Retinal pigment epithelial cell (primary cell): ENCODE data around the gene SGPP2.
A peak's percentile ranks its signal among the peaks of the same experiment; 100 is the strongest.

Experiments
- DNase-seq: peaks from one replicate; pipeline ENCODE4 v3.0.0-alpha.2; 2010; ENCODE audit warnings: low read depth
- H3K4me3 ChIP-seq: 2 replicates; pipeline ENCODE4 v1.5.1; 2011; ENCODE audit warnings: mild to moderate bottlenecking, low read length, control low read depth, moderate library complexity
- TF ChIP-seq, protein P1 (sequence below): conservative IDR thresholded peaks from 2 replicates; pipeline ENCODE4 v1.5.1; 2011; ENCODE audit warnings: low read depth, low read length, control low read depth, inconsistent platforms

SGPP2 gene, protein sequence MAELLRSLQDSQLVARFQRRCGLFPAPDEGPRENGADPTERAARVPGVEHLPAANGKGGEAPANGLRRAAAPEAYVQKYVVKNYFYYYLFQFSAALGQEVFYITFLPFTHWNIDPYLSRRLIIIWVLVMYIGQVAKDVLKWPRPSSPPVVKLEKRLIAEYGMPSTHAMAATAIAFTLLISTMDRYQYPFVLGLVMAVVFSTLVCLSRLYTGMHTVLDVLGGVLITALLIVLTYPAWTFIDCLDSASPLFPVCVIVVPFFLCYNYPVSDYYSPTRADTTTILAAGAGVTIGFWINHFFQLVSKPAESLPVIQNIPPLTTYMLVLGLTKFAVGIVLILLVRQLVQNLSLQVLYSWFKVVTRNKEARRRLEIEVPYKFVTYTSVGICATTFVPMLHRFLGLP

GRCh38 chr2:222424276-222424728, at the start of gene SGPP2:
Gene SGPP2, plus strand, starts transcription at chr2:222424543. Its CDS starts 60 bp downstream, at chr2:222424603.
- peak within 1 kb of the TSS; percentile 35 for H3K4me3 ChIP-seq
- TF ChIP-seq, protein P1, sequence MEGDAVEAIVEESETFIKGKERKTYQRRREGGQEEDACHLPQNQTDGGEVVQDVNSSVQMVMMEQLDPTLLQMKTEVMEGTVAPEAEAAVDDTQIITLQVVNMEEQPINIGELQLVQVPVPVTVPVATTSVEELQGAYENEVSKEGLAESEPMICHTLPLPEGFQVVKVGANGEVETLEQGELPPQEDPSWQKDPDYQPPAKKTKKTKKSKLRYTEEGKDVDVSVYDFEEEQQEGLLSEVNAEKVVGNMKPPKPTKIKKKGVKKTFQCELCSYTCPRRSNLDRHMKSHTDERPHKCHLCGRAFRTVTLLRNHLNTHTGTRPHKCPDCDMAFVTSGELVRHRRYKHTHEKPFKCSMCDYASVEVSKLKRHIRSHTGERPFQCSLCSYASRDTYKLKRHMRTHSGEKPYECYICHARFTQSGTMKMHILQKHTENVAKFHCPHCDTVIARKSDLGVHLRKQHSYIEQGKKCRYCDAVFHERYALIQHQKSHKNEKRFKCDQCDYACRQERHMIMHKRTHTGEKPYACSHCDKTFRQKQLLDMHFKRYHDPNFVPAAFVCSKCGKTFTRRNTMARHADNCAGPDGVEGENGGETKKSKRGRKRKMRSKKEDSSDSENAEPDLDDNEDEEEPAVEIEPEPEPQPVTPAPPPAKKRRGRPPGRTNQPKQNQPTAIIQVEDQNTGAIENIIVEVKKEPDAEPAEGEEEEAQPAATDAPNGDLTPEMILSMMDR = no peak
- no peak for DNase-seq

- no peak for DNase-seq
- TF ChIP-seq, protein P1 = no peak
- no peak overlapping the region for H3K4me3 ChIP-seq
These were observed 48.5 kb upstream of the SGPP2 start for GRCh38 chr2:222375798-222376197.

DNA sequence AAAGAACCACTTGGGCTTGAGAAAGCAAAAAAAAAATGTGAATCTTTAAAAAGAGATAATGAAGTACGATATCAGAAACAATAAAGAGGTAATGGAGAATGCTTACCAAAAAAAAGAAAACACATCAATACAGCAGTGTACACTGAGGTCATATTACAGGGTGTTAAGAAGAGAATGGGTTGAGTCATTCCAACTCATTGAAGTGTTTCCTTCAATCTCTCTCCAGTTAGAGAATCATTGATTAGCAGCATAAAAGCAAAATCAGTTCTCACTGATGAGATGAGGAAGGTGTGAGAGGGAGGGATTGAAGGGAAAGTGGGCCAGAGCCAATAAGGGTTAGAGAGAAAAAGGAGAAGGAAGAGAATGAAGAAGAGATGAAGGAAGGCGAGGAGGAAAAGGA, 43.9 kb upstream of the SGPP2 start:
- TF ChIP-seq, protein P1 = no peak
- no peak for DNase-seq
- H3K4me3 ChIP-seq = no peak overlapping the region

- TF ChIP-seq, protein P1 = no peak
- DNase-seq = peak; percentile 28
- H3K4me3 ChIP-seq = no peak overlapping the region
These were observed 42.8 kb upstream of the SGPP2 start for GRCh38 chr2:222381566-222381965.

GRCh38 chr2:222383255-222383654, 41.1 kb upstream of the SGPP2 start:
- no peak for DNase-seq
- TF ChIP-seq, protein P1 = no peak
- no peak overlapping the region for H3K4me3 ChIP-seq

GRCh38 chr2:222391743-222392285, 32.5 kb upstream of the SGPP2 start:
- TF ChIP-seq, protein P1 = no peak
- DNase-seq = no peak
- no peak overlapping the region for H3K4me3 ChIP-seq
